Retina (tissue), 1 donor: ENCODE data around the gene GARS1.
"Not testable (repeated sequence)": the region's sequence is repeated elsewhere in the genome, so short reads cannot be mapped to it uniquely, and the experiment has no call there.

Experiments used
- DNase-seq: peaks from one replicate; pipeline ENCODE4 v3.0.0-alpha.2; 2016

GARS1 gene

DNA sequence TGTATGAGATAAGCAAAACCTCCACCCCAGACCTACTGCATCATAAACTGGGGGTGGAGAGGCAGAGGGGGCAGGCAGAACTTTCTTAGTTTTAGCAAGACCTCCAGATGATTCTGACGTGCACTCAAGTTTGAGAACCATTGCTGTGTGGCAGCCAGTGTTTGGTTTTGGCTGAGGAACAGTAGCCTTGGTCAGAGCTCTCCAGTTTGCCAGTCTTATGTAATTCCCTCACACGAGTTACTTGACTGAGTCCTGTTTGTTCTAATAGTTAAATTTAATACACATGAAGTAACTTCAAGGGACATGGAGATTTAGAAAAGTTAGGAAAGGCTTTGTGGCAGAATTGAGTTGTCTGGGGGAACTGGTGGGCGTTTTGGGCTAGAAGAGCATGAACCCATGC, 38.5 kb downstream of the GARS1 start:
- no peak for DNase-seq

DNA sequence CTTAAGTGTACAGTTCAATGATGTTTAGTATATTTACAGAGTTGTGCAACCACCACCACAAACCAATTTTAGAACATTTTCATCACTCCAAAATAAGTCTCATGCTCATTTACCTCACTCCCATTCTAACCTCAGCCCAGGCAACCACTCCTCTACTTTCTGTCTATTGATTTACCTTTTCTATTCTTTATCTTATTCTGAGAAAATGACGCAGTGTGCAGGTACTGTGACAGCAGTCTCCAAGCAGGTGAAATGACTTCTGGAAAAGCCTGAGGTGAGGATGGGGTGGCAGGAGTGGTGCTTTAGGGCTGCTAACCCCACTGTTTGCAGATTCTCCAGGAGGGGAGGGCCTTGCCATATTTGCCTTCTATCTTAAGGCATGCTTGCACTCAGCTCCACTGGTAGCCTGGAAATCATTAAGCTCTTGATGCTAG, 39.5 kb downstream of the GARS1 start:
- DNase-seq, result no peak

GRCh38 chr7:30634634-30635201, 40.0 kb downstream of the GARS1 start:
- DNase-seq, result no peak

- no peak for DNase-seq
Observed at GRCh38 chr7:30635798-30636197, 41.1 kb downstream of the GARS1 start.

- not testable (repeated sequence) for DNase-seq
Observed at GRCh38 chr7:30642322-30642721, 47.6 kb downstream of the GARS1 start.

- no peak for DNase-seq
Observed at GRCh38 chr7:30642789-30643188, 48.1 kb downstream of the GARS1 start.

- no peak for DNase-seq
Observed at GRCh38 chr7:30644286-30644955, 49.7 kb downstream of the GARS1 start.

- DNase-seq, result no peak
Observed at GRCh38 chr7:30645661-30646060, 51.0 kb downstream of the GARS1 start.

DNA sequence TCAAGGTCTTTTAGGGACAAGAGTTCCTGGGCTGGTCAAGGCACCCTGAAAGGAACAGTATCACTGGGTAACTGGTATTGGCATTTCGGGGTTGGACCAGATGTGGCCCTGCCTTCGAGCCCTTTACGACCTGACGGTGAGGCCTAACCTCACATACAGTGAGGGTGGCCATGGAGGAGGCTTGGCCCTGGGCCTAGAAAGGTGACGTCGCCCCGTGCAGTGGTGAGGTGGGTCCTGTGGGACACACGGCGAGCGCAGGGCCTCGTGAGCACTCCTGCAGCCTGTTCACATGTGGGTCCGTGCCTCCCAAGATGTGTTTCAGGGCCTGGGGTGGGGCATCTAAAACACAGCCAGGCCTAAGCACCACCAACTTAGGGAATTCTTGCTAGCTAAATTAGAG, 51.5 kb downstream of the GARS1 start:
- no peak for DNase-seq

GRCh38 chr7:30647589-30648364, 53.1 kb downstream of the GARS1 start:
- no peak for DNase-seq

DNA sequence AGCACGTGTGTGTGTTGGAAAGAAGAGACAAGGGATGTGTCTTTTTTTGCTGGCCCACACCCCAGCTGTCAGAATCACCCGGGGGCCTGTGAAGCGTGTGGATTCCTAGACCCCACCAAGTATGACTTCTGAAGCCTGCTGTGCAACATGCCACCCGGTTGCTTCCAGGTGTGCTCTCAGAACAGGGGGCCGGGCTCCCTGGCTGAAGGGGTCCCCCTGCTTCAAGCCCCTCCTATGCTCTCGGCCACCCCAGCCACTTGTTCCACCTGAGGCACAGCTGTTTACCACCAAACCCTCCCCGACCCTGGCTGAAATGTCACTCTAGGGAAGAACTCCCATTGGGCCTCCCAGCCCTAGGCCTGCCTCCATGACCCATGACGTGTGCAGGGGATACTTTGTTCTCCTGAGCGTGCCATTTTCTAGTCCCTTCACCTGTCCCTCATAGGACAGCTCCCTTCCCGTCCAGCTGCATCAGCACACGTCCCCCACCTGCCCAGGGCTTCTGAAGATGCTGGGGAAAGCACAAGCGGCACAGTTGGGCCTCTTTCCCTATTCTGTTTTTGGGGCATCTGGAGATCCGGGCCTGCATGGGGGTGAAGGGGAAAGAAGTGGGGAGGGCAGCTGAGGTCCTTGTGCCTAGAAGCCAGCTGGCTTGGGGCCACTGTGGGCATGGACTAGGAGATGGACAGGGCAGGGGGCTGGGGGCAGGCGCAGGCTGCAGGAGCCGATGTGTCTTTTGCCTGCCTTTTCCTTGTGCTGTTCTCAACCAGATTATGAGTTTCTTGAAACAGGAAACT, 54.3 kb downstream of the GARS1 start:
- no peak for DNase-seq

DNA sequence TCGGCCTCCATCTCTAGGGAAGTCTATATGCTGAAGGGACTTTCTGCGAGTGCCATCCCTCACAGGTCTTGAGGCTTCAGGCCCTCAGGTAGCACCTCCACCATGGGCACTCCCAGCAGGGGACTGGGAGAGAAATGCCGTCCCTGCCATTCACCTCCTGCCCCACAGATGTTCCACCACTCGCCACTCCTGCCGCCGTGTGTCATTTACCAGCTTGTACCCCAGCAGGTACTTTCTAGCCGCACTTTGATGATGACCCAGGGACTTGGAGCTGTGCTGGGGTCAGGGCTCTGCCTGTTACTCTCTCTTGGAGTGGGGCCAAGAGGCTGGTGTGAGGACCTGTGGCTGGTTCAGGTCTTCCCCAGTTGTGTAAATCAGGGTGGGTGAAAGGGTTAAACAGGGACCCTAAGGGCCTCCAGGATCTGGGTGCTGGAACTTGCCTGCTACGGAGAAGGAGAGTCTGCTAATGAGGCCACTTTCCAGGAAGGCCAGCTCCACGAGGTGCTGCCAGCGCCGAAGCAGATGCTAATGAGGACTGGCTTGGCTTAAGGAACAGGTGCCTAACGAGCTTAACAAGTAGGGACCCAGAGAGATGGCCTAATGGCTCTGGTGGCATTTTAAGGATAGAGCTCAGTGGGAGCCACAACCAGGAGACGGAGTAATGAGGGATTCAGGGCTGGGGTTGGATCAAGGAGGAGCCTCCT, 55.2 kb downstream of the GARS1 start:
- no peak for DNase-seq

- peak; percentile 71 for DNase-seq
Observed at GRCh38 chr7:30650421-30650808, 55.7 kb downstream of the GARS1 start.

DNA sequence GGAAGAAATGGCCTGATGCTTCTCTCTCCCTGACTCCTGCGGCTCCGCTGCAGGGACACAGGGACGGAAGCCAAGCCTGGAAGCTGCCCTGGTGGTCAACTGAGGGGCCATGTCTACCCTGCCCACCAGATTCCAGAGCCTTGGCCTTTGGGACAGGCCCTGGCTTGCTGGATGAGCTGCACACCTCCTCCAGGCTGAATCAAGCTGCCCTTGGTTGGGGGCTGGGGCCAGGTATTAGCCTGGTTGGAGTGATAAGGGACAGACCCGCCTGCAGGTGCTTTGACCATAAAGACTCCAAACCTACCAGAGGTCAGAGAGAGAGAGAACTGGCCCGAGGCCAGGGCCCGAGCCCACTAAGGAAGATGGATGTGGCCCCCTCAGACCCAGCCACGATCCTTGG, 57.5 kb downstream of the GARS1 start:
- DNase-seq, result no peak

- DNase-seq, result no peak
Observed at GRCh38 chr7:30652698-30653641, 58.3 kb downstream of the GARS1 start.

- no peak for DNase-seq
Observed at GRCh38 chr7:30654296-30655090, 59.8 kb downstream of the GARS1 start.

GRCh38 chr7:30655096-30655970, 60.7 kb downstream of the GARS1 start:
- DNase-seq, result no peak

DNA sequence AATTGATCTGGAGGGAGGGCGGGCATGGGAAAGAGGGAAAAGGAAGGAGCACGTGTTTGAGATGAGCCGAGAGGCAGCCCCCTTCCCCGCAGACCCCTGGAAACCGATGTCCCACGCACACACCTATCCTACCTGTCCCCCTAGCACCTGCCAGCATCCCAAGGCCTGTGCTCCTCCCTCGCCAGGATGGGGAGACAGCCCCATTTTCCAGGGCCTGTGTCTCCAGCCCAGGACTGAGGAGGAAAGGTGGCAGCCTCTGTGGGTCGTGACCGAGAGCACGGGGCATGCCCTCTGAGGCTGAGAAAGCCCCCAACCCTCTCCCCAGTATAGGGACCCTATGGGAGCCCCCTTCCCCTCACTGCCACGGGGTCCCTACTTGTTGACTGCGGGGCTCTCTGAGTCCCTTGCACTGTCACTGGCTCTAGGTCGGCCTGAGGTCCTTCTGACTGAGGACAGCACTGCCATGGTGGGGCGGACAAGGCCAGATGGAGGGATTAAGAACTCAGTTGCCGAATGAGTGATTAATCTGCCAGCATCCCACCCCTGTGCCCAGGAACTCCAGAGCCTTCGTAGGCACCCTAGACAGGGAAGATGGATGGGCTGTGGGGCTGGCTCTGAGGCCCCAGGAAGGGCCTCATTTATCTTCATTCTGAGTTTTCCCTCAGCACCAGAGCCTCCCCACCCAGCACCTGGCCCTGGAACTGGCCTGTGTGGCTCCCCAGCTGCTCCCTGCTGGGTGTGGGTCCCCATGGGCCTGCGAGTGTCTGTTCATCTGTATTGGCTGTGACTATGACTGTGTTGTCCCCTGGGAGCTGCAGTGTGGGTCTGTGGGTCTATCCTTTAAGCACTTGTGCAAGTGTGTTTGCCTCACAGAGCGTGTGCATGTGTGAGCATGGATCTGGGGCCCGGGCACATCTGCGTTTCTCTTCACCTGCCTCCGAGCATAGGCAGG, 61.6 kb downstream of the GARS1 start:
- DNase-seq, result no peak
